Activated T-cell treated with anti-CD3 and anti-CD28 coated beads, Interleukin-2, amount 50 U/mL, for 72 hours (primary cell): Measurements from ENCODE around the gene ZFAND3. TPM values are rescaled to one million over a fixed set of nuclear protein-coding genes. Genes with fewer than 3 reads are reported as not detected.

ENCODE experiments used
- ATAC-seq, 2 donors: fragments of 150-1000 bp; cut with Tn5 transposase; replicated peaks in 1 of 2; 2 replicates each; pipeline ENCODE4 v1.10.0; 2021; ENCODE audit warnings: moderate library complexity in 2 of 2, mild to moderate bottlenecking in 1 of 2
- DNase-seq, 2 donors: peaks; one replicate each; pipeline ENCODE4 v3.0.0; 2021 to 2022; ENCODE audit warnings: mixed read lengths in 1 of 2
- H3K27ac Mint-ChIP-seq: one replicate; pipeline ENCODE4 v1.8.0; 2022; ENCODE audit warnings: mild to moderate bottlenecking, moderate library complexity, mixed read lengths
- H3K27me3 Mint-ChIP-seq: one replicate; pipeline ENCODE4 v1.8.0; 2022; ENCODE audit warnings: low read depth, mixed read lengths
- H3K36me3 Mint-ChIP-seq, 2 donors: one replicate each; pipeline ENCODE4 v1.8.0; 2022; ENCODE audit warnings: mixed read lengths in 2 of 2, mild to moderate bottlenecking in 1 of 2; ENCODE audit not compliant: insufficient read depth in 2 of 2
- H3K4me1 Mint-ChIP-seq: one replicate; pipeline ENCODE4 v1.8.0; 2022; ENCODE audit warnings: low read depth, mixed read lengths
- H3K4me3 Mint-ChIP-seq, 2 donors: one replicate each; pipeline ENCODE4 v1.8.0; 2022; ENCODE audit warnings: mild to moderate bottlenecking in 2 of 2, mixed read lengths in 2 of 2, moderate library complexity in 2 of 2
- H3K9me3 Mint-ChIP-seq, 2 donors: one replicate each; pipeline ENCODE4 v1.8.0; 2022; ENCODE audit warnings: mixed read lengths in 2 of 2
- total RNA-seq, 2 donors: library from RNA; stranded (reverse); gene quantifications; one replicate each; pipeline ENCODE4 v1.2.3, GENCODE V29; 2022

The ZFAND3 gene
- total RNA-seq, 2 donors from 2014 or later = 93.9 to 114 TPM

GRCh38 chr6:37847704-37848103 is 28.2 kb downstream of the ZFAND3 start:
- H3K4me1 Mint-ChIP-seq = peaks cover 44% of the 10 kb centered on the region
- ATAC-seq (no peak), DNase-seq (no peak)
- H3K36me3 Mint-ChIP-seq = peaks cover 0 to 6% of the 10 kb centered on the region in 2 donors
- no peaks in the 10 kb centered on the region for H3K27me3 Mint-ChIP-seq
- H3K4me3 Mint-ChIP-seq = no peak overlapping the region
- no peak overlapping the region for H3K27ac Mint-ChIP-seq
- H3K9me3 Mint-ChIP-seq = no peaks in the 10 kb centered on the region

GRCh38 chr6:37848371-37848770 is 28.8 kb downstream of the ZFAND3 start:
- ATAC-seq = no peak
- peaks cover 44% of the 10 kb centered on the region for H3K4me1 Mint-ChIP-seq
- no peak overlapping the region for H3K27ac Mint-ChIP-seq
- DNase-seq = no peak
- H3K9me3 Mint-ChIP-seq = no peaks in the 10 kb centered on the region
- H3K27me3 Mint-ChIP-seq = no peaks in the 10 kb centered on the region
- H3K4me3 Mint-ChIP-seq = no peak overlapping the region
- peaks cover 2 to 9% of the 10 kb centered on the region in 2 donors for H3K36me3 Mint-ChIP-seq

- no peaks in the 10 kb centered on the region for H3K27me3 Mint-ChIP-seq
- H3K27ac Mint-ChIP-seq = peak overlapping the region; percentile 6
- no peak overlapping the region for H3K4me3 Mint-ChIP-seq
- peaks cover 2 to 3% of the 10 kb centered on the region in 2 donors for H3K36me3 Mint-ChIP-seq
- H3K4me1 Mint-ChIP-seq = peaks cover 43% of the 10 kb centered on the region
- DNase-seq = no peak
- peak; percentile 25 to 54 for ATAC-seq
- H3K9me3 Mint-ChIP-seq = no peaks in the 10 kb centered on the region
These were observed 30.7 kb downstream of the ZFAND3 start for GRCh38 chr6:37850260-37850659.

- no peaks in the 10 kb centered on the region for H3K27me3 Mint-ChIP-seq
- no peak overlapping the region for H3K4me3 Mint-ChIP-seq
- DNase-seq (no peak), ATAC-seq (peak; percentile 20 to 30)
- H3K36me3 Mint-ChIP-seq = peaks cover 2 to 3% of the 10 kb centered on the region in 2 donors
- peaks cover 37% of the 10 kb centered on the region for H3K4me1 Mint-ChIP-seq
- no peaks in the 10 kb centered on the region for H3K9me3 Mint-ChIP-seq
- H3K27ac Mint-ChIP-seq = peak overlapping the region; percentile 44
These were observed 31.3 kb downstream of the ZFAND3 start for GRCh38 chr6:37850728-37851285.

- DNase-seq (no peak), ATAC-seq (no peak)
- Mint-ChIP-seq H3K36me3 (peaks cover 2 to 3% of the 10 kb centered on the region in 2 donors), H3K9me3 (no peaks in the 10 kb centered on the region), H3K27me3 (no peaks in the 10 kb centered on the region), H3K27ac (peak overlapping the region; percentile 79), H3K4me3 (no peak overlapping the region), H3K4me1 (peaks cover 43% of the 10 kb centered on the region)
These were observed 32.5 kb downstream of the ZFAND3 start for GRCh38 chr6:37851997-37852524.

- peaks cover 2 to 3% of the 10 kb centered on the region in 2 donors for H3K36me3 Mint-ChIP-seq
These were observed 36.8 kb downstream of the ZFAND3 start for GRCh38 chr6:37856285-37856684.

GRCh38 chr6:37858363-37858762 is 38.8 kb downstream of the ZFAND3 start:
- Mint-ChIP-seq H3K4me3 (peak overlapping the region; percentile 40 to 80), H3K36me3 (no peaks in the 10 kb centered on the region), H3K27me3 (no peaks in the 10 kb centered on the region), H3K9me3 (no peaks in the 10 kb centered on the region), H3K4me1 (peaks cover 57% of the 10 kb centered on the region), H3K27ac (peak overlapping the region; percentile 4)
- ATAC-seq = peak; percentile 87 to 88
- DNase-seq = no peak

More at GRCh38 chr6:37856285-37856684, 36.8 kb downstream of the ZFAND3 start:
- no peaks in the 10 kb centered on the region for H3K27me3 Mint-ChIP-seq
- no peaks in the 10 kb centered on the region for H3K9me3 Mint-ChIP-seq
- H3K4me1 Mint-ChIP-seq = peaks cover 49% of the 10 kb centered on the region
- ATAC-seq (no peak), DNase-seq (no peak)
- peak overlapping the region; percentile 62 for H3K27ac Mint-ChIP-seq
- no peak overlapping the region for H3K4me3 Mint-ChIP-seq

- H3K36me3 Mint-ChIP-seq = no peaks in the 10 kb centered on the region
- H3K9me3 Mint-ChIP-seq = no peaks in the 10 kb centered on the region
- H3K27ac Mint-ChIP-seq = no peak overlapping the region
- ATAC-seq (no peak), DNase-seq (peak in 1 of 2 donors; percentile 12)
- no peak overlapping the region for H3K4me3 Mint-ChIP-seq
- H3K27me3 Mint-ChIP-seq = no peaks in the 10 kb centered on the region
- H3K4me1 Mint-ChIP-seq = peaks cover 60% of the 10 kb centered on the region
These were observed 40.8 kb downstream of the ZFAND3 start for GRCh38 chr6:37860226-37860839.

- no peak for ATAC-seq
- DNase-seq = no peak
- no peaks in the 10 kb centered on the region for H3K9me3 Mint-ChIP-seq
- peaks cover 66% of the 10 kb centered on the region for H3K4me1 Mint-ChIP-seq
- H3K27me3 Mint-ChIP-seq = no peaks in the 10 kb centered on the region
- H3K4me3 Mint-ChIP-seq = no peak overlapping the region
- H3K27ac Mint-ChIP-seq = no peak overlapping the region
- H3K36me3 Mint-ChIP-seq = no peaks in the 10 kb centered on the region
These were observed 41.9 kb downstream of the ZFAND3 start for GRCh38 chr6:37861452-37861851.

- H3K4me3 Mint-ChIP-seq = no peak overlapping the region
- H3K27ac Mint-ChIP-seq = no peak overlapping the region
- DNase-seq (no peak), ATAC-seq (no peak)
- H3K9me3 Mint-ChIP-seq = no peaks in the 10 kb centered on the region
- H3K27me3 Mint-ChIP-seq = no peaks in the 10 kb centered on the region
- peaks cover 68% of the 10 kb centered on the region for H3K4me1 Mint-ChIP-seq
- no peaks in the 10 kb centered on the region for H3K36me3 Mint-ChIP-seq
These were observed 42.9 kb downstream of the ZFAND3 start for GRCh38 chr6:37862430-37862829.

- Mint-ChIP-seq H3K36me3 (no peaks in the 10 kb centered on the region), H3K27me3 (no peaks in the 10 kb centered on the region), H3K27ac (no peak overlapping the region), H3K9me3 (no peaks in the 10 kb centered on the region), H3K4me1 (peaks cover 67% of the 10 kb centered on the region), H3K4me3 (no peak overlapping the region)
- ATAC-seq (no peak), DNase-seq (no peak)
These were observed 43.5 kb downstream of the ZFAND3 start for GRCh38 chr6:37862992-37863391.

- no peaks in the 10 kb centered on the region for H3K36me3 Mint-ChIP-seq
- no peaks in the 10 kb centered on the region for H3K9me3 Mint-ChIP-seq
- DNase-seq (no peak), ATAC-seq (no peak)
- H3K4me3 Mint-ChIP-seq = no peak overlapping the region
- H3K27me3 Mint-ChIP-seq = no peaks in the 10 kb centered on the region
- H3K4me1 Mint-ChIP-seq = peaks cover 67% of the 10 kb centered on the region
- no peak overlapping the region for H3K27ac Mint-ChIP-seq
These were observed 44.7 kb downstream of the ZFAND3 start for GRCh38 chr6:37864250-37864649.

- ATAC-seq = no peak
- H3K4me1 Mint-ChIP-seq = peaks cover 60% of the 10 kb centered on the region
- peaks cover 0 to 1% of the 10 kb centered on the region in 2 donors for H3K9me3 Mint-ChIP-seq
- no peak overlapping the region for H3K27ac Mint-ChIP-seq
- peaks cover 0 to 1% of the 10 kb centered on the region in 2 donors for H3K36me3 Mint-ChIP-seq
- H3K4me3 Mint-ChIP-seq = no peak overlapping the region
- no peaks in the 10 kb centered on the region for H3K27me3 Mint-ChIP-seq
- no peak for DNase-seq
These were observed 46.0 kb downstream of the ZFAND3 start for GRCh38 chr6:37865504-37865903.
